Endothelial cell of hepatic sinusoid (primary cell): ENCODE measurements around the gene PLEKHM2.
"Not testable (repeated sequence)": the region's sequence is repeated elsewhere in the genome, so short reads cannot be mapped to it uniquely, and the experiment has no call there.

ENCODE experiments used
- in situ Hi-C: cut with HindIII; loops from 2 replicates; pipeline ENCODE4 v1.10.0; 2017; ENCODE audit warnings: low sequenced_read_pairs

The PLEKHM2 gene

DNA sequence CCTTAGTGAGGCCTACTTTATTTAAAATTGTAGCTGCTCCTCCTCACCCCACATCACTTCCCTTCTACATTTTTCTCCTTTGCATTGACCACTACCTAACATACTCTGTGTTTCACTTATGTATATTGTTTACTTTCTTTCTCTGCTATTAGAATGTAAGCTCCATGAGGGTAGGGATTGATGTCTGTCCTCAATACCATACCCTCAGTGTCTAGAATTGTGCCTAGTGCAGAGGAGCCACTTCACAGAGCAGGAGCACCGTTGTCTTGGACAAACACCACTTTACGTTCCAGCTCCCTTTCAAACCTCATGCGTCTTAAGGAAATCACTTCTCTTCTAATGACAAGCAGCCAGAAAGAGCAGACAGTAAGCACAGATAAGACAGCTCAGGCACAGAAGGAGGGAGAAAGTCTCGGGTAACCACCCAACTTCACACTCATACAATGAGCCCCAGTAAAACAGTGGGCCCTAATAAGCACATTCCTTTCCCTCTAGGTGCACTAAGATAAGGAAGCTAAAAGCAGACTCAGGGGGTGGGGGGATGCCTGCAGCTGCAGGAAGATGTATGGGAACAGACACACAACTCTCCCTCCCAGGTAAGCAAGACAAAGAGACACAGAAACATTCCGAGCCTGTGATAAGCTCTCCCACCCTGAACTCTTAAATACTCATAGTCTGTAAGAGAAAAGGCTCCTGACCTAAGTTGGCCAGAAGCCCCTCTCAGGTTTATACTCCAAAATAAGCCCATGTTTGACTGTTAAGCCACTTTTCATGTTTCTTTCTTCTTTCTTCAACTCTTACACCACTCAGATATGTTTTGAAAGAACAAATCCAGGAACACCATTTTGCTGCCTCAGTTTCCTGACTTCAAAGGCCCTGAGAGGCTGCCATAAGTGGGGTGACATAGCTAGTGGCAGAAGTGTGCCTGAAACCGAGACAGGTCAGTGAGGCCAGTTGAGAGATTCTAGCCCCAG, 7.1 kb upstream of the PLEKHM2 start:
- in situ Hi-C loops, result no loop called here

DNA sequence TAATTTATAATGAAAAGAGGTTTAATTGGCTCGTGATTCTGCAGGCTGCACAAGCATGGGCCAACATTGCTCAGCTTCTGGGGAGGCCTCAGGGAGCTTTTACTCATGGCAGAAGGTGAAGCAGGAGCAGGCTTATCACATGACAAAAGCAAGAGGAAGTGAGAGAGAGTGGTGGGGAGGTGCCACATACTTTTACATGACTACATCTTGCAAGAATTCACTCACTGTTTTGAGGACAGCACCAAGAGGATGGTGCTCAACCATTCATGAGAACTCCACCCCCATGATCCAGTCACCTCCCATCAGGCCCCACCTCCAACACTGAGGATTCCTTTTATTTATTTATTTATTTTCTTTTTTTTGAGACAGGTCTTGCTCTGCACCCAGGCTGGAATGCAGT, 5.5 kb upstream of the PLEKHM2 start:
- in situ Hi-C loops, result no loop called here

GRCh38 chr1:15680131-15680530, 4.0 kb upstream of the PLEKHM2 start:
- in situ Hi-C loops, result no loop called here

GRCh38 chr1:15680561-15681348, 3.4 kb upstream of the PLEKHM2 start:
- in situ Hi-C loops, result no loop called here

DNA sequence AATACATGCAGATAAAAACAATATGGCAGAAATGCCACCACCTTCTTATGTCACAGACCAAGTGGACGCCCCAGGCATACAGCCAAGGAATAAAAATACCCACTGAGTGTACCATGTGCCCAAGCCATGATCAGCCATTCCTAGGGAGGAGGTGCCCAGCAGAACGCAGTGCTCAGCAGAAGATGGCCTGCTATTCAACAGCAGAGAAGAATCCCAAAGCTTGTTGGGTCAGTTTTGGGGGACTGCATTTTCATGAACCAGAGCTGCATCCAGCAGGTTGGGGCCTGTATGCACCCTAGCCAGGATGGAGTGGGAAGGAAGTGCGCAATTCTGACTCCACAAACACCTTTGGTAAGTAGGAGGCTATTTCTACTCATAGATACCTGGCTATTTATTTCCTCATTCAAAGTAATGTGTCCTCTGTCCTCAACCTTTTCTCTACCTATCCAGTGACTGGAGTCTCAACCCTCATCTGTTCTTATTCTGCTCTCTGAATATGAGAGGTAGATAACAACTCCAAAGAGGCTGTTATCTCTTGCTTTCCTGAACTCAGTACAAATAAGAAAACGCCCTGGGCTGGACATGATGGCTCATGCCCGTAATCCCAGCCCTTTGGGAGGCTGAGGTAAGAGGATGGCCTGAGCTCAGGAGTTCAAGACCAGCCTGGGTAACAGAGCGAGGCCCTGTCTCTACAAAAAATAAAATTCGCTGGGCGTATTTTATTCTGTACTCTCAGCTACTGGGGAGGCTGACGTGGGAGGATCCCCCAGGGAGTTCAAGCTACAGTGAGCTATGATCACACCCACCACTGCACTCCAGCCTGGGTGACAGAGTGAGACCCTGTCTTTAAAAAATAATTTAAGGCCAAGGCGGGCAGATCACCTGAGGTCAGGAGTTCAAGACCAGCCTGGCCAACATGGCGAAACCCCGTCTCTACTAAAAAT, 2.5 kb upstream of the PLEKHM2 start:
- in situ Hi-C loops, result no loop called here

DNA sequence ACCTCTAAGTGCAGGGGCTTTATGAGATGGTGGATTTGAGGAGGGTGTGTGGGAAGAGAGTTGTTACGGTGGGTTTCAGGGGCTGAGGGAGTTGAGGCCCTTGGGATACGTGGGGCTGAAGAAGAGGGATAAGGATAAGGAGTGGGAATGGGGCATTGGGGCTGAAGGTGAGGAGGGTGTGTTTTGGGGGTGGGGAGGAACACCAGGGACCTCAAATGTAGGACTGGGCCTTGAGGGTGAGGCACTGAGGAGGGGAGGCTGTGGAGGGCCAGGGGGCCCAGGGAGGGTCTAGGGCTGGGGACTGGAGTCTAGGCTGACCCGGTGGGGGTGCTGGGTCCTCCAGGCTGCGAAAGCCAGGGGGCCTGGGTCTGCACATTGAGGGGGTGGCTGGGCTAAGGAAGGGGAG, 1.2 kb upstream of the PLEKHM2 start:
- in situ Hi-C loops, result no loop called here

- in situ Hi-C loops, result no loop called here
Measured at GRCh38 chr1:15683345-15684039, 628 bp upstream of the PLEKHM2 start.

- in situ Hi-C loops, result no loop called here
Measured at GRCh38 chr1:15684468-15685291, 560 bp downstream of the PLEKHM2 start.

DNA sequence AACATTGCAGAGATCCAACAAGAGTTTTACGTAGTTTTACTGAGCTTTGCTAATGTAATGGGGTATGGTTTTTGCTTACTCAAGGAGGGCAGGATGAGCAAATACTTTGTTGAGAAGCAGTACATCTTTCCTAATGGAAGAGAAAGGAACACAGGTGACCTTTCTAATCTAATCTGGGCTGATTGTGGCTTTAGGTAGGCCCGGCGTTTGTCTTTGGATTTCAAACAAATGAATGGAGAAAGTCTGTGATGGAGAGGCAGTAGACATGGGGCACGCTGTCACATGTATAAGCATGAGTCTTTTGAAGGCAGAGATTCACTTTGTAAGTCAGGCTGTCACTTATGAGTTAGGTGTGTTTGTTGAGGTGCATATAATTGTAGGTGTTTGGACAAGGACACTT, 1.7 kb downstream of the PLEKHM2 start:
- in situ Hi-C loops, result no loop called here

- in situ Hi-C loops, result no loop called here
Measured at GRCh38 chr1:15687446-15687845, 3.3 kb downstream of the PLEKHM2 start.

DNA sequence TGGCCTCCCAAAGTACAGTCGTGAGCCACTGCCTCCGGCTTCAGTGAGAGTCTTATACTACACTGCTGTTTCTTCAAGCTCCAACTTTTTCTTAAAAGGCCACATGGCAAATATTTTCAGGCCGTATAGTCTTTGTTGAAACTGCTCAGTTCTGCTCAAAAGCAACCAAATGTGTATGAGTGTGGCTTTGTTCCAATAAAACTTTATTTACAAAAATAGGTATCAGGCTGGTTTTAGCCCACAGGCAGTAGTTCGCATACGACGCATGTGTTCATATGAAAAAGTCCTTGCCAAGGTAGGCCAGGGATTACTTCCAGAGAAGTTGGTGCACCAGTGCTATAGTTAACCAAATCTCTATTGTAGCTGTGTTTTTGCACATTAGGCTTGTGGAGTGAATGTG, 6.2 kb downstream of the PLEKHM2 start:
- in situ Hi-C loops, result no loop called here

- in situ Hi-C loops, result no loop called here
Measured at GRCh38 chr1:15691434-15692032, 7.4 kb downstream of the PLEKHM2 start.

- in situ Hi-C loops, result no loop called here
Measured at GRCh38 chr1:15692121-15692682, 8.1 kb downstream of the PLEKHM2 start.

GRCh38 chr1:15693371-15693770, 9.3 kb downstream of the PLEKHM2 start:
- in situ Hi-C loops, result no loop called here

DNA sequence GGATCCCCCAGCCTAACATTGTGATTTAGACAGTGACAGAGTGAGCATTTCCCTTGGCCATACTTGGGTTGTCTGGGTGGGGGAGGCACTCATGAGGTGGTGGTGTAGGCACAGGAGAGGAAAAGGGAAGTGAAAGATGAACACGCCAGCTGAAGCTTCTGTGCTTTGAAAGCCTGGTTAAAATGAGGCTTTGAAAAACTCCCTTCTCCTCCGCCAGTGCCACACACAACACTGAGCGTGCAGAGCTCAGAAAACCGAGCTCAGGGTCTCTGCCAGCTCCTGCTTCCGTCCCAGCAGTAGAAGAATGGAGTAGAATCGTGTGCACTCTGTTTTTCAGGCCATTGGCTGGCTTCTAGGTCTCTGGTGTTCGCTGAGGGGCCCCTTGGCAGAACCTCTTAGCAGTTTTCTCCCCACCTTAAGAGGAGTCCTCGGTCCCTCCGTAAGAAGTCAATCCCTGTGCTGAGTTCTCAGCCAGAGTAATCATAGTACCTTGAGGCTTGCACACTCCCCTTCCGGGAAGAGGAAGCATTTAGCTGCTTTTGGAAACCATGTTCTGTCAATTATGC, 12.9 kb downstream of the PLEKHM2 start:
- in situ Hi-C loops, result no loop called here

DNA sequence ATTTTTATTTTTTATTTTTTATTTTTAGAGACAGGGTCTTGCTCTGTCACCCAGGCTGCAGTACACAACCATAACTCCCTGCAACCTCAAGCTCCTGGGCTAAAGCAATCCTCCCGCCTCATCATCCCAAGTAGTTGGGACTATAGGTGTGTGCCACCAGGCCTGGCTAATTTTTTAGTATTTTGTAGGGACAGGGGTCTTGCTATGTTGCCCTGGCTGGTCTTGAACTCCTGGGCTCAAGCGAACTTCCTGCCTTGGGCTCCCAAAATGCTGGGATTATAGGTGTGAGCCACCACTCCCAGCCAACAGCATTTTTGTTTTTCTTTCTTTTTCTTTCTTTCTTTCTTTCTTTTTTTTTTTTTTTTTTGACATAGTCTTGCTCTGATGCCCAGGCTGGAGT, 14.1 kb downstream of the PLEKHM2 start:
- in situ Hi-C loops, result no loop called here

- in situ Hi-C loops, result not testable (repeated sequence)
Measured at GRCh38 chr1:15699321-15699720, 15.2 kb downstream of the PLEKHM2 start.

- in situ Hi-C loops, result no loop called here
Measured at GRCh38 chr1:15700508-15700907, 16.4 kb downstream of the PLEKHM2 start.
